Activated CD8-positive, alpha-beta memory T cell treated with anti-CD3 and anti-CD28 coated beads for 1 hour (primary cell): ENCODE data around the gene GARNL3.

Experiments used
- DNase-seq, 2 donors: peaks; one replicate each; pipeline ENCODE4 v3.0.0-alpha.2; 2020; ENCODE audit warnings: low read depth in 1 of 2; ENCODE audit errors: extremely low read depth in 1 of 2

The GARNL3 gene

GRCh38 chr9:127399736-127400269 is 135.2 kb downstream of the GARNL3 start:
- no peak for DNase-seq

DNA sequence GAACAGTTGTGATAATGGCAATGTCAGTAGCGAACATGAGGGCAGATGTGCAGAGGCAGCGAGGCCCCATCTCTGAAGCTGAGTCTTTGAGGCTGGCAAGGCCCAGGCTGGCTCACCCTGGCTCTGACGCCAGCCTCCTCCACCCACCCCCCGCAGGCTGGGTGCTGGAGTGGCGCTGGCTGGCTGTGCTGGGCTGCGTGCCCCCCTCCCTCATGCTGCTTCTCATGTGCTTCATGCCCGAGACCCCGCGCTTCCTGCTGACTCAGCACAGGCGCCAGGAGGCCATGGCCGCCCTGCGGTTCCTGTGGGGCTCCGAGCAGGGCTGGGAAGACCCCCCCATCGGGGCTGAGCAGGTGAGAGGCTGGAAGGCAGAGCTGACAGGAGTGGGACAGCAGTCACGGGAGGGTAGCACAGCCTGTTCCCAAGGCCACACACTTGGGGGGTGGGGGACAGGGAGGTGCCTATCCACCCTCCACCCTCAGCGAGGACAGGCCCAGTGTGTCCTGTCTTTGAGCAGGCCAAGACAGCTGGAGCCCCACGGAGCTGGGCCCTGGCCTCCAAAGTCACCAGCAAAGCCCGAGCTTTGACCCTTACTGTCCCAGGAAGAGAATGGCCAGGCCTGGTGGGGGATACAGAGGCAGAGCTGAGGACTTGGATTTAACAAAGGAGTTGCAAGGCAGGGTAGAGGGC is 138.0 kb downstream of the GARNL3 start:
- DNase-seq: no peak

DNA sequence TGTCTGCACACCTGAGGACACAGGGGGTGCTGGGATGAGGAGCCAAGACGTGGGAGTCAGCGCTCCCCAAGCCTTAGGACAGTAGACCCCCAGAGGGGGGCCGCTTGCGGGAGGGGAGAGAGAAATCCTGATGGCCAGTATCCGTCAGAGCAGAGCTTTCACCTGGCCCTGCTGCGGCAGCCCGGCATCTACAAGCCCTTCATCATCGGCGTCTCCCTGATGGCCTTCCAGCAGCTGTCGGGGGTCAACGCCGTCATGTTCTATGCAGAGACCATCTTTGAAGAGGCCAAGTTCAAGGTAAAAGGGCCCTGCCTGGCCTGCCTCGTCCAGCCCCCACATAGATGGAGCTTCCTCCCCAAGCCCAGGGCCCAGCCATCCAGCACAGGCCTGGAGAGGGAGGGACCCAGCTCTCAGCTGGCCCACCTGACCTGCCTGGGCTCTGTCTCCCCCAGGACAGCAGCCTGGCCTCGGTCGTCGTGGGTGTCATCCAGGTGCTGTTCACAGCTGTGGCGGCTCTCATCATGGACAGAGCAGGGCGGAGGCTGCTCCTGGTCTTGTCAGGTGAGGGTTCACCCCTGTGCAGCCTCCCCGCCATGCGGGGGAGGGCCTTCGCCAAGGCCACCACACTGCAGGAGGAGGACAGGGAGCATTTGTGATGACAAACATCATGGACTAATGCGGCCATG is 139.1 kb downstream of the GARNL3 start:
- no peak for DNase-seq

GRCh38 chr9:127404631-127405030 is 140.1 kb downstream of the GARNL3 start:
- no peak for DNase-seq

- no peak for DNase-seq
These were observed 141.0 kb downstream of the GARNL3 start for GRCh38 chr9:127405344-127406125.

GRCh38 chr9:127406799-127407491 is 142.4 kb downstream of the GARNL3 start:
- no peak for DNase-seq

DNA sequence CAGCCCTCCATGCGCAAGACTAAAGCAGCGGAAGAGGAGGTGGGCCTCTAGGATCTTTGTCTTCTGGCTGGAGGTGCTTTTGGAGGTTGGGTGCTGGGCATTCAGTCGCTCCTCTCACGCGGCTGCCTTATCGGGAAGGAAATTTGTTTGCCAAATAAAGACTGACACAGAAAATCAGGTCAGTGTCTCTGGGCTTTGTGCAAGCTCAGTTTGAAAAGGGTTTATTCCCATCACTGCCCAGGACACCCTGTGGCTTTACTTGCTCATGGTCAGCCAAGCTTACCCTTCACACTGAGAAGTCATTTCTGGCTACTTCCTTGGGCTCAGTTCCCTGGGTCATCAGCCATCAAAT is 142.9 kb downstream of the GARNL3 start:
- no peak for DNase-seq

GRCh38 chr9:127411122-127411521 is 146.5 kb downstream of the GARNL3 start:
- no peak for DNase-seq

DNA sequence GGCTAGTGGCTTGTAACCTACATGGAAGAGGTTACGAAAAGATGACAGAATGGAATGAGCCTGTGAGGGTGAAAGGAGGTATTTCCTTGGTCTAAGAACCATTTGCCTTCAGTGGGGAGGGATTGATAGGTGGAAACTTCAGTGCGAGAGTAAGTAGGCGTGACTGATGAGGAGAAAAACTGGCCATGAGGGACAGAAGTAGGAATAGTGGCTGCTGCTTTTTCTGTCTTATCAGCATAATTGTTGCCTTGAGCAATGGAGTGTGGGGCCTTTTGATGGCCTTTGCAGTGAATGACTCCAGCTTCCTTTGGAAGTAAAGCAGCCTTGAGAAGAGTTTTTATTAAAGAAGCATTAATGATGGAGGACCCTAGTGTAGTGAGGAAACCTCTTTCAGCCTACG is 150.6 kb downstream of the GARNL3 start:
- DNase-seq: no peak

GRCh38 chr9:127415657-127416056 is 151.1 kb downstream of the GARNL3 start:
- DNase-seq: no peak

GRCh38 chr9:127417131-127418036 is 152.8 kb downstream of the GARNL3 start:
- DNase-seq: no peak

- DNase-seq: peak in 1 of 2 donors; percentile 24
These were observed 153.5 kb downstream of the GARNL3 start for GRCh38 chr9:127418037-127418471.

- no peak for DNase-seq
These were observed 154.8 kb downstream of the GARNL3 start for GRCh38 chr9:127419348-127419747.

DNA sequence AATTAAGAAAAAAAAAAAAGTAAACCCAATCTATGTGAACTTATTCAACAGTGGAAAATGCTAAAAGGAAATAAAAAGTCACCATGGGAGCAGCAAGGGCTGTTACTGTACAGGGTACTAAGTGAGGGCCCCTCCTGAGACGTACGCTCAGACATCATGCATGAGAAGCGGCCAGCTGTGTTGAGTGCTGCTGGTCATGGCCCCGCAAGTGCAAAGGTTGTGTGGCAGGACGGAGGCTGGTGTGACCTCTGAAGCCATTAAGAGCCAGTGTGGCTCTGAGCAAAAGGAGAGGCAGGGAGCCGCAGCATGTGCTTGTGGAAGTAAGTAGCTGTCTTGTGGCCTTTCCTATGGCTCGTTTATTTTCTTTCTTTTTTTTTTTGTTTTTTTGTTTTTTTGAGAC is 156.5 kb downstream of the GARNL3 start:
- DNase-seq: no peak

GRCh38 chr9:127422133-127422782 is 157.7 kb downstream of the GARNL3 start:
- DNase-seq: no peak

DNA sequence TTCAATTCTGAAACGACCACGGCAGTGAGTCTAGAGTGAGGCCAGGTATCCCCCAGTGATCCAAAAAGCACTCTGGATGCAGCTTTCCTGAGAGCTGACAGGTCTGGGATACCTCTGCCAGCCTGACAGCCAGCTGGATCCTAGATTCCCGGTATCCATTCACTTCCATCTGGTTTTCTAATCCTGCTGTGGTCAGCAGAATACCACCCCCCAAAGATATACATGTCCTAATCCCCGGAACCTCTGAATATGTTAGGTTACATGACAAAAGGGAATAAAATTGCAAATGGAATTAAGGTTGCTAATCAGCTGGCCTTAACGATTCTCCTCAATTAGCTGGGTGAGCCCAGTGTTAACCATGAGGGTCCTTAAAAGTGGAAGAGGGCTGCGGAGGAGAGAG is 158.2 kb downstream of the GARNL3 start:
- no peak for DNase-seq

DNA sequence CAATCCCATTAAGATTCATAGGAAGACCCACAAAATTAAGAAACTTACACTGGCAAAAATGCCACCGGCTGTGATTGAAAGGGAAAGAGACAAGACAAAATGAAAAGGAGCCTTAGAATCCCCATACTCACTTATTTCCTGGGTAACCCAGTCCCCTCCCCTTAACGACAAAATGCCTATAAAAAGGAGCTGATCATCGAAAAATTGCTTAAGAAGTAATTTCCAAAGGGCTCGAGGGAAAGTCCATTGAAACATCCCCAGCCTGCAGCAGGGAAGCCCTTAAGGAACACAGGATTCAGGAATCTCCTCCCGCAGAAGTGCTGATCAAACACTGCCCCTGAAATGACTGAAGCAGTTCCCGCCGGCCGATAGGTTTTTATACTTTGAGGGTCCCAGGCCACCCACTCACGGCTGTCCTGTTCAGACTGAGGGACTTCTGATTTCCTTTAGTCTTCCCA is 158.9 kb downstream of the GARNL3 start:
- no peak for DNase-seq

- peak; percentile 62 to 86 for DNase-seq
These were observed 159.5 kb downstream of the GARNL3 start, which contains the start of gene ZNF79 for GRCh38 chr9:127423934-127424675. TSS of gene ZNF79 (plus strand) at chr9:127424382. CDS start at chr9:127424788, 406 bp downstream.

DNA sequence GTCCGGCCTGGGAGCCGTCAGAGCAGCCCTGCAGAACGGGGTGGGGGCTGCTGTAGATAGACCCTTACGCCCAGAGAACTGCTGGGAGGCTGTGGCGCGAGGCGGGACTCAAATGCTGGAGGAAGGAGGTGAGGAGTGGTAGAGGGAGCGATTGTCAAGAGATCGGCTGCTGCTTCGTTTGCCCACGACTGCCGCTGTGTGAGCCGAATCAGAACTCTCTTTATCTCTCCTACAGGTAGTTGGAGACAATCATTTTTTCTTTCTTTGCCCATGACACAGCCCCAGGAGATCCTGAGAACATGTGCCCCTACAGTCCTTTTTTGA is 160.1 kb downstream of the GARNL3 start:
- DNase-seq: peak in 1 of 2 donors; percentile 11
